NCI-H345 treated with DMSO at 0.1 percent for 48 hours (cell line): ENCODE measurements around the gene COL1A1.

Experiments
- DNase-seq: peaks from one replicate; lab custom pipeline; 2025; ENCODE audit not compliant: unreplicated experiment; lab: John Stamatoyannopoulos, UW

Gene COL1A1

DNA sequence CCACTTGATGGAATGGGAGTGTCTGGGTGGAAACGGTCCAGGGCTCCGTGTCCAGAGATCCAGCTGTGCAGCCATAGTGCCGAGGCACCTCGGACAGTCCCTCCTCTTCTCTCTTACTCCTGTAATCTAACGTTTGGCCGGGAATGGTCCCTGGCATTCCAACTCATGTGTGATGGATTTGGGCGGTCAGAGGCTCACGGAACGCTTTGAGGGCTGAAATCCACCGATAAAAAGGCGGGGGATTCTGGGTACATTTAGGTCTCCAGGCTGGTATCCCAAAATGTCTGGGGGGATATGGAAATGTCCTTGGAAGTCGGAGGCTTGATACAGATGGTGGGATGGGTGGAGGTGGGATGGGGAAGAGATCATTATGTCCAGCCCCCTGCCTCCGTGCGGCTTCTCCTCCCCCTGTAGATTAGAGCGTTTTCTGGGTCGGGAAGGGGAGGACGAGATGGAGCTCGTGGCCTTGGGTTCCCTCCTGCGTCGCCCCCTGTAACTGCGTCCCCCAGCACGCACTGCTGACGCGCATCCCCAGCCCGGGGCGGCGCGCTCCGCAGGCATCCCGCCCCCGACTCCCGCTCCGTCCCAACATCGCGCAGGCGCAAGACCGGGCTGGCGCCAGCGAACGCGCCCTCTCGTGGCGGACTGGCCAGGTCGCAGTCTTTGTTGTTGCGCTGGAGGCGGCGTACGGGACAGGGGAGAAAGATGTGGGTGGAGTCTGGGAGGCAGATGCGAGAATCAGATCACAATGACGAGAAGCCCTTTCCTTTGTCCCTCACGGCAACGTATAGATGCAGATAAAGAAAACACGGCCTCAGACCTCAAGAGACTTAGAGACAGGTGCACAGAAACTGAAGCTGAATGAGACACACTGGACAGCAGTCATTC lies 40.2 kb downstream of the COL1A1 start:
- peak; percentile 95 for DNase-seq

- no peak for DNase-seq
Observed at GRCh38 chr17:50157891-50158290, 43.5 kb downstream of the COL1A1 start.

DNA sequence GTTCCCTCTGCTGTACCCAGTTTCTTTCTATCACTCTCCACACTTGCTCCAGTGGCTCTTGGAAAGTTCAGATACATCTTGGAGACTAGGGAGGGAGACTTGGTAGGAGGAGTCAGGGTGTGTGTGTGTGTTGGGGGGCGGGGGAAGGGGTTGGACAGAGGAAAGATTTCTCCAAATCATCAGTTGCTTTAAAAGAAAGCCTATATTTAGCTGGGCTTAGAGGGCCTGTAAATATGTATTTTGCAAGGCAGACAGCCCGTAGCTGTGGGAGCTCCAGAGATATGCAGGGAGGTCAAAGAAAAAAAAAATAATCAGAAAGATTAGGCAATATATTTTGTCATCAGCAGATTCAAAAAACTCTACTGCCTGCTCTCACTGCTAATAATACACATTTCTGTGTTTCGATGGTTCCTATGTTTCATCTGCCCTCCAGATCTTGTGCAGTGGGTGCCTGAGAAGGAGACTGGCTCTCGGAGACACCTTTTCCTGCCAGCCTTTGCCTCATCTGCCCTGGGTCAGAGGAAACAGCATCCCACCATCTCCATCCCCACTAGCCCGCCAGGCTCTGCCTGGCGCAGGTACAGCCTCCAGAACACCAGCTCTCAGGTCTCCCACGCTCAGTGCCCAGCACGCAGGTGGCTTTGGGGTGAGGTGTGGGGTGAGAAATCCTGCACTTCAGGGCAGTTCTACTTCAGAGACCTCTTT lies 46.2 kb downstream of the COL1A1 start:
- no peak for DNase-seq

DNA sequence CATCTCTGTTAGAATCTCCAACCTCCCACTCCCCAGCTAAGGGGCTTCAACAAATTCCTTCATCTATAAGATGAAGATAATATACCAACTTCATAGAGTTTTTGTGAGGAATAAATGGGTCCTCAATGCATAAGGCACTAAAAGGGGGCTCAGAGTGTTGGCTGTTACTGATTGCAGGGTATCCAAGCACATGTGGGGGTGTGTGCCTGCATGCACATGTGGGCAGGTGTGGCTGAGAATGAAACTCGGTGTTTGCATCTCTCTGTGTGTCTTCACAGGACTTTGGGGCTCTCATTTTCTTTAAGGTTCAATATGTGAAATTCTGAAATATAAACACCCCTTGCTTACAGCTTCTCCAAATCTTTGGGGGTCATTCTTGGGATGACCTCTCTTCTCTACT lies 46.8 kb downstream of the COL1A1 start:
- no peak for DNase-seq

DNA sequence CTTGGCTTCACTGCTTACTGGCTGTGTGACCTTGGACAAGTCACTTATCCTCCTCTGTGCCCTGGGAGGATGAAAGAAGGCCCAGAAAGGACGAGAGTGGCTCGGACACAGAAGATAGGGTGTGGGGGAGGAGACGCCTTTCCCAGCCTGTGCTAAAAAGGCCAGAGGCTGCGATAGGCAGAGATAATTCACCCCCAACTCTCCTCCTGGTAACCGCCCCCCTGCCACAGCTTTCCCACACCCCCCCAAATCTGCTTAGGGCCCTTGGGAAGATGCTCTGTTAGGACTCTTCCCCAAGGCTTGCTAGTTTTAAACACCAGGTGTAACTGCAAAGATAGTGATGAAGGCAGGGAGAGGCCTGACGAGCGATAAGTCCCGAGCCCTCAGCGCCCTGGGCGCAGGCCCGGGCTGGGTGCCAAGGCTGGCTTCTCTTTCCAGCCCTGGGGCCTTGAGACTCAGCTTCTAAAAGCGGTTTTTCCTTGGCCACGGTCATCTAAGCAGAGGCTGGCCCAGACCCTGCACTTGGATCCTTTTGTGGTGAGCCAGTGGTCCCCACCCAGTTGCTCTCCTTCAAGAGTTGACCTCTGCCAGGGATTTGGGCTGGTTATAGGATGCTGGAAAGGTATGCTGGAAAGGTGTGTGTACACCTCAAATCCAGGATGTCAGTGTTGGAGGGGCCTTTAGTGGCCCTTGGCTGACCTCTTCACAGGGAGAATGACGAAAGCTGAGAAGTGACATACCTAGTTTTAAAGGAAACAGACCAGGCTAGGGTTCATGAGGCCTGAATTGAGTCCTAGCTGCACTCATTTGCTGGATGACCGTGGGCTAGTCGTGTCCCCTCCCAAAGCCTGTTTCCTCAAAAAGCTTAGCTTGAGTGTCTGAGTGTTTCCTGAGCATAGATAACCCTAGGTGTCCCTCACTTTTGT lies 47.5 kb downstream of the COL1A1 start:
- DNase-seq = no peak

DNA sequence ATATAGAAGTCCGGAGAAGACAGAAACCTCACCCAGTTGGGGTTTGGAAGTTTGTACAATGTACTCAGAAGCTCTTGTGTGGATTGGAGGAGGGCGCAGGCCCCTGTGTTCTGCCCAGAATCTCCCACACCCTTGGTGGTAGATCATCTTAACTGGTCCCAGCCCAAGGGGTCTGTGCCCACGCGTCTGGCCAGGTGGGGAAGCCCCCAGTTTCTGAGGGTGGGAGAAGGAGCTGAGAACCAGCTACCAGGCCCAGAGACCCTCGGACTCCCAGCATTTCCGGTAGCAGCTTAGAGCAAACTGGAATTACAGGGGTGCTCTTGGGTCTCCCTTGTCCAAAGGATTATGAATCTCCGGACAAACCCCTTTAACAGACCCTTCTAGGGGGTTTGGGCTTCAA lies 48.7 kb downstream of the COL1A1 start:
- no peak for DNase-seq

GRCh38 chr17:50151937-50152547 lies 49.4 kb downstream of the COL1A1 start:
- peak; percentile 68 for DNase-seq

DNA sequence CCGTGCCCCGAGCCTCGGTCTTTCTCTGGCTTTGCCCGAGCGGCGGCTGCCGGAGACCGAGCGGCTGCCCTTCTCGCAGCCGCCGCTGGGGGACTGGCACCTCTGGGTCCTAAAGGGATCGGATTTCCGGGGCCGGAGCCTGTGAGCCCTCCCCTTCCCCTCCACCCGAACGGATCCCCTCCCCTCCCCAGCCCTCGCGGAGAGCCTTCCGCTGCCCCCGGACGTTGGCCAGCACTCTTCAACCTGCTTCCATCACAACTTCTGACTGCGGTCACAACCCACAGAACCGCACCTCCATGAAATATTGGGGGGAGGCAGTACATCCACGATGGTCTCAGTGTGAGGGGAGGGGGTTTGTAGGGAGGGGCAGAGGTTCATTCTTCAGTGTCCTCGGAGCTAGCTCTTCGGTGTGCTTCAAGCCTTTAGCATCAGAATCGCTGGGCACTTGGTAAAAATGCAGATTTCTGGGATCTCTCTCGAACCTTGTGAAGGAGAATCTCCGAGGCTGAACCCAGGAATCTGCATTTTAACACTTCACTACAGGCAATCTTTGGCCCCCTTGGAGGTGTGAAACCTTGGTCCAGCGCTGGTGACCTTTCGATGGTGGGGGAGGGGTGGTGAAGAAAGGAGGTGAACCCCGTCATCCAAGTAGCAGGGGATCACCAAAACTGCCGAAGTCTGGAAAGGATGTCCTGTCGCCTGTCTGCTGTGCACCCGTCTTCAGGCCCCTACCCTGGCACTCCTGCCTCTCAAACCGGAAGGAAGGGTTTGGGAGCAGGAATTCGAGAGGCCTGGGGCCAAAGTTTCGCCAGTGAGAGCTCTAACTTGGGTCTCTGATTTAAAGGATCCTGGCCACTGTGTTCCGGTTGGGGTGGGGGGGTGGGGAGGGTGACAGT lies 50.1 kb downstream of the COL1A1 start:
- peak; percentile 66 for DNase-seq

DNA sequence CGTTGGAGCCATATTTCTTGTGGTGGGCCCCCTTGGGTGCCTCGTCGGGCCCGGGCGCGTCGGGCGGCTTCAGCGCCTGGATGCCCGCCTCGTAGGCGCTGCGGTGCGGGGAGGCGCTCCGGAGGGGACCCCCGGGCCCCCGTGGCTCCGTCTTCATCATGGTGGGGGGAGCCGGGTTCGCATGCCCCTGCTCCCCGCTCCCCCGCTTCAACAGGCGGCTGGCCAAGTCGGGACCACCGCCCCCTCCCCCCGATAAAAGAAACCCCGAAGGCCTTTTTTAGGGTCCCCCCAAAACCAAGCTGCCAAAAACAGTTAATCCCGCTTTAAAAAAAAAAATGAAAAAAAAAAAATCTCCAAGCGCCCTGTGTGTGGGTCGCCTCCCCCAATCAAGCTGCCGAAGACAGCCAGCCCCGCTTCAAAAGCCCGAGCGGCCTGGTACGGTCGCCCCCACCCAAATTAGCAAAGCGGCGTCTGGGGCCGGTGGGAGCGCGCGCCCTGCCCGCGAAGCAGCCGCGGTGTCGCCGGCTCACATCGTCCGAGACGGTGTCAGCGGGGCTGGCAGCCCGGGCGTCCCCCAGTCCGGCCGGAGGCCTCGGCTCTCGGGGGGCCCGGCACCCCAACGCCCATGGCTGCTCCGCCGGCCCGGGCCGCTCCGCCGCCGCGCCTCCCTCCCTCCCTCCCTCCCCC lies 50.9 kb downstream of the COL1A1 start, which contains the start of gene PPP1R9B:
PPP1R9B (minus strand) TSS at position 324 of the 687 bp plus-strand sequence; CDS start at position 160, 164 bp downstream.
- DNase-seq = no peak

- DNase-seq = no peak
Observed at GRCh38 chr17:50149417-50150353, 51.7 kb downstream of the COL1A1 start.

DNA sequence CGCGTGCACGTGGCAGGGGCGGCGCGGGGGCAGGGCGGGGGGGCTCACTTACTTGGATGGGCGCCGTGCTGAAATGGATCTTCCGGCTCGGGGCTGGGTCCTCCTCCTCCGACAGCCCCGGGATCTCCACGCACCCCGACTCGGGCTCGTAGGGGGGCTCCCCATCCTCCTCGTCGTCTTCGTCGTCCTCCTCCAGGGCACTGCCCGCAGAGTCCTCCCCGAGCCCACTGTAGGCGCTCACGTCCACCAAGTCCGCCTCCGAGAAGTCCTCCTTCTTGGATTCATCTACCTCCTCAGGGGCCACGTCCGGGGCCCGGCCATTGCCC lies 52.4 kb downstream of the COL1A1 start:
- DNase-seq = no peak

- DNase-seq = no peak
Observed at GRCh38 chr17:50148226-50149090, 53.0 kb downstream of the COL1A1 start.

DNA sequence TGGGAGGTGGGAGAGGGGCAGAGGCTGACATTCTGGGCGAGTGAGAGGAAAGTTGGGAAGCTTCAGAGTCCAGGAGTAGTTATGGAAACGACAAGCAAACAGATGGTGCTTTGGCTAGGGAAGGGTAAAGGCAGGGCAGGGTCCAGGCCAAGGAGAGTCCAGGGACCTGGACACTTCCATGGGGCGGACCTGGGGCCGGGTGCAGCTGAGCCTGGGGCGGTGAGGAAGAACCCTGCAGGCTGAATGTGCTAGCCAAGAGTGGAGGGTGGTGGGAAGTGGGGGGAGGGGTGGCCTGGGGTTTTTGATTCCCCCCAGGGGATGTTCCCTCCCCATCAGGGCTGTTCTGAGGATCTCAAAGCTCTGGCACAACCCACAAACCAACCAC lies 53.6 kb downstream of the COL1A1 start:
- no peak for DNase-seq

- no peak for DNase-seq
Observed at GRCh38 chr17:50146927-50147665, 54.3 kb downstream of the COL1A1 start.

- DNase-seq = no peak
Observed at GRCh38 chr17:50146230-50146926, 55.1 kb downstream of the COL1A1 start.
